ENCODE data around the gene GLB1L3. TPM values are rescaled to one million over a fixed set of nuclear protein-coding genes. Genes with fewer than 3 reads are reported as not detected.
"Not testable (repeated sequence)": the region's sequence is repeated elsewhere in the genome, so short reads cannot be mapped to it uniquely, and the experiment has no call there.

Gene GLB1L3
- total and polyA plus RNA-seq, 7 experiments from 2014 or later = 1.0 to 11.4 (median 2.5) TPM

DNA sequence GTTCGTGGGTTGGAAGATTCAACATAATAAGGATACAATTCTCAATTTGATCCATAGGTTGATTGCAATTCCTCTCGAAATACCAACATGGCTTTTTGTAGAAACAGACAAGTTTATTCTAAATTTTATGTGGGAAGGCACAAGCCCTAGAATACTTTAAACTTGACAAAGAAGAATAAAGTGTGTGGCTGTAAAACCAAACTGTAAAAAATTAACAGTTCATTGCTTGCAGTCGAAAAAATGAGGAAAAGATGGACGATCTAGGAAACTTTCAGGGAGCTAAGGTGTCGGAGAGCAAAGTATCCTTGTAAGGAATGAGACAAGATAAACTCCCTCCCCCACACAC lies 1.0 kb upstream of the GLB1L3 start:
- Histone ChIP-seq H3K27me3 (ENCODE audit: control insufficient read depth in 2 of 2, insufficient read depth in 2 of 2, low read length in 2 of 2) (no peaks in the 10 kb centered on the region), H3K27ac (ENCODE audit: low read depth, low read length) (peak overlapping the region; percentile 69), H3K9me3 (ENCODE audit: control insufficient read depth in 2 of 3, low read length in 3 of 3) (no peaks in the 10 kb centered on the region), H3K4me1 (ENCODE audit: control insufficient read depth in 2 of 2, insufficient read depth in 2 of 2, low read length in 2 of 2) (peaks cover 24 to 37% of the 10 kb centered on the region in 2 donors), H3K36me3 (ENCODE audit: control insufficient read depth in 2 of 3, insufficient read depth in 3 of 3, low read length in 3 of 3) (no peaks in the 10 kb centered on the region), H3K4me3 (ENCODE audit: low read length) (peak overlapping the region; percentile 93)
- ATAC-seq (no peak), DNase-seq (no peak)
- intact Hi-C loops (cut with micrococcal nuclease) = loop anchor here (1.0 to 5.0 kb wide), 5 partner anchors 22 to 328 kb away; partner anchors contain the start of genes ACAD8 (in 1 of the 2), IGSF9B (in 1 of the 2), JAM3 (in 1 of the 2) and THYN1 (in 1 of the 2)
- Mint-ChIP-seq H3K4me1 (peaks cover 32 to 60% (median 54%) of the 10 kb centered on the region in 7 donors), H3K27ac (peak overlapping the region; percentile 66 to 94 (median 92)), H3K27me3 (peaks cover 0 to 11% (median 4%) of the 10 kb centered on the region in 5 donors), H3K36me3 (peaks cover 0 to 27% (median 0%) of the 10 kb centered on the region in 5 donors), H3K9me3 (peaks cover 0 to 6% (median 0%) of the 10 kb centered on the region in 11 donors), H3K4me3 (peak overlapping the region; percentile 87 to 99 (median 95))
- CTCF ChIA-PET = interaction anchor here (1.3 to 1.4 kb wide), 3 partner anchors 20 to 68 kb away, joined by 3 to 7 read pairs (median 4); no protein-coding TSS in a partner anchor
- POLR2A ChIA-PET = interaction anchor here (1.2 to 3.0 kb wide), 5 partner anchors 13 to 51 kb away, joined by 4 to 22 read pairs (median 5); partner anchors contain the start of genes ACAD8, NCAPD3, THYN1 and VPS26B

- Histone ChIP-seq H3K9me3 (ENCODE audit: control insufficient read depth in 2 of 3, low read length in 3 of 3) (no peaks in the 10 kb centered on the region), H3K27me3 (ENCODE audit: control insufficient read depth in 2 of 2, insufficient read depth in 2 of 2, low read length in 2 of 2) (no peaks in the 10 kb centered on the region), H3K4me1 (ENCODE audit: control insufficient read depth in 2 of 2, insufficient read depth in 2 of 2, low read length in 2 of 2) (peaks cover 19 to 27% of the 10 kb centered on the region in 2 donors), H3K4me3 (ENCODE audit: low read length) (peak overlapping the region; percentile 93), H3K27ac (ENCODE audit: low read depth, low read length) (no peak overlapping the region), H3K36me3 (ENCODE audit: control insufficient read depth in 2 of 3, insufficient read depth in 3 of 3, low read length in 3 of 3) (no peaks in the 10 kb centered on the region)
- ATAC-seq (peak; percentile 23), DNase-seq (peak in 3 of 9 donors; percentile 5 to 50 (median 5))
- POLR2A ChIA-PET = interaction anchor here (0.7 to 3.0 kb wide), 9 partner anchors 15 to 82 kb away, joined by 3 to 22 read pairs (median 4); partner anchors contain the start of genes ACAD8, GLB1L2, NCAPD3 and THYN1
- Mint-ChIP-seq H3K4me3 (peak overlapping the region; percentile 87 to 99 (median 95)), H3K27me3 (peaks cover 0 to 11% (median 4%) of the 10 kb centered on the region in 5 donors), H3K36me3 (peaks cover 0 to 23% (median 0%) of the 10 kb centered on the region in 5 donors), H3K9me3 (peaks cover 0 to 6% (median 0%) of the 10 kb centered on the region in 11 donors), H3K27ac (peak overlapping the region in 6 of 9 donors; percentile 69 to 94 (median 93)), H3K4me1 (peaks cover 23 to 47% (median 42%) of the 10 kb centered on the region in 7 donors)
- intact Hi-C loops (cut with micrococcal nuclease) = loop anchor here (1.0 to 5.0 kb wide), 10 partner anchors 14 to 329 kb away; partner anchors contain the start of genes GLB1L2 (in 2 of the 2), ACAD8 (in 1 of the 2), IGSF9B (in 1 of the 2) and JAM3 (in 1 of the 2)
- CTCF ChIA-PET = interaction anchor here (0.8 to 1.4 kb wide), 11 partner anchors 13 to 71 kb away, joined by 3 to 7 read pairs (median 3); partner anchors contain the start of genes NCAPD3 and VPS26B
Measured at GRCh38 chr11:134276396-134277182, 410 bp downstream of the GLB1L3 start.

DNA sequence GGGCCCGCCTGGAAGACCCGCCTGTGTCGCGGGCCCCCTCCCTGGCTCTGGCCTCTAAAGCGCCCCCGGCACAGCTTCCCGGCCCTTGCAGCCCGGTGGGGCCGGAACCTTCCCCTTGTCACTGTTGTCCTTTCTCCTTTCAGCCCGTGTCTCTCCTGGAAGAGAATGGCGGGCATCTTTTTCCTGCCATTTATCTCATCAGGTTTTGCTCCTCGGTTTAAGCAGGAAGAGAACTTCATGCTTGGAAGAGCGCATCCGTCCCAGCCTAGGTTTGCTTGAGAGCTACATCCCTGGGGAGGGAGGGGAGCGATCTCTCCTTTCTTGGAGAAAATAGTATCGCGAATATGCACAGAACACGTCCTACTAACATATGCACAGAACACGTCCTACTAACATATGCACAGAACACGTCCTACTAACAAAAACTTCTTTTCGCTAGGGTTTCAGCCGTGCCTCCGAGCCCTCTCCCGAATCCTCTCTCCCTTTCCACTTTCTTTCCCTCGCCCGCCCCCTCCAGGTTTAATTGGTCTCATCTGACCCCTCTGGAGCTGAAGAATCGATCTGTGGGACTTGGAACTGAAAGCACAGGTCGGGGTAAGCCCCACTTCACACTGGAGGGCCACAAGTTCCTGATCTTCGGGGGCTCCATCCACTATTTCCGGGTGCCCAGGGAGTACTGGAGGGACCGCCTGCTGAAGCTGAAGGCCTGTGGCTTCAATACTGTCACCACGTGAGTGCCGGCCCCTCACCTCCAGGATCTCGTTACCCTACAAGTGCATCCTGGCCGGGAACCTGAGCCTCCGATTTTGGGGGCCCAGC lies 1.2 kb downstream of the GLB1L3 start:
- H3K4me3 ChIP-seq (ENCODE audit: low read length) = no peak overlapping the region
- H3K36me3 ChIP-seq (ENCODE audit: control insufficient read depth in 2 of 3, insufficient read depth in 3 of 3, low read length in 3 of 3) = no peaks in the 10 kb centered on the region
- Mint-ChIP-seq H3K4me1 (peaks cover 22 to 43% (median 39%) of the 10 kb centered on the region in 7 donors), H3K27ac (peak overlapping the region in 4 of 9 donors; percentile 62 to 89 (median 74)), H3K36me3 (peaks cover 0 to 21% (median 0%) of the 10 kb centered on the region in 5 donors), H3K4me3 (peak overlapping the region; percentile 81 to 94 (median 88)), H3K9me3 (peaks cover 0 to 6% (median 0%) of the 10 kb centered on the region in 11 donors), H3K27me3 (peaks cover 0 to 11% (median 4%) of the 10 kb centered on the region in 5 donors)
- no peaks in the 10 kb centered on the region for H3K9me3 ChIP-seq (ENCODE audit: control insufficient read depth in 2 of 3, low read length in 3 of 3)
- CTCF ChIA-PET = interaction anchor here (0.6 to 1.0 kb wide), 3 partner anchors 15 to 133 kb away, joined by 3 read pairs; partner anchors contain the start of gene NCAPD3
- peaks cover 19 to 27% of the 10 kb centered on the region in 2 donors for H3K4me1 ChIP-seq (ENCODE audit: control insufficient read depth in 2 of 2, insufficient read depth in 2 of 2, low read length in 2 of 2)
- no peaks in the 10 kb centered on the region for H3K27me3 ChIP-seq (ENCODE audit: control insufficient read depth in 2 of 2, insufficient read depth in 2 of 2, low read length in 2 of 2)
- H3K27ac ChIP-seq (ENCODE audit: low read depth, low read length) = no peak overlapping the region
- ATAC-seq (no peak), DNase-seq (no peak)
- POLR2A ChIA-PET = no interaction called here
- intact Hi-C loops (cut with micrococcal nuclease) = loop anchor here (5.0 kb wide), 4 partner anchors 35 to 330 kb away; partner anchors contain the start of genes IGSF9B (in 1 of the 2) and JAM3 (in 1 of the 2)

DNA sequence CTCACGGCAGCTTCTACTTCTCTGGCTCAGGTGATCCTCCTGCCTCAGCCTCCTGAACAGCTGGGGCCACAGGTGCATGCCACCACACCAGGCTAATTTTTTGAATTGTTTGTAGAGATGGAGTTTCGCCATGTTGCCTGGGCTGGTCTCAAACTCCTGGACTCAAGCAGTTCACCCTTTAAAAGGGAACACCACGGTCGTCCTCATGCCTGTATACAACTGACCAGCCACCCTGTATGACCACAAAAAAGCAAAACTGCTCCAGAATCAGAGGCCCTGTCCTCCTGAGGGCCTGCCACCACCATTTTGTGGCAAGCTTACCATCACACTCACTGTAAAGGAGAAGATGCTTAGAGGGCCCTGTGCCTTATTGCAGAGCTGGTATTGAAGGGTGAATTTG lies 2.2 kb downstream of the GLB1L3 start:
- H3K27ac Mint-ChIP-seq = no peak overlapping the region
- H3K27me3 Mint-ChIP-seq = peaks cover 0 to 11% (median 4%) of the 10 kb centered on the region in 5 donors
- CTCF ChIA-PET = interaction anchor here (1.7 kb wide), 1 partner anchor 16 kb away, joined by 4 read pairs; no protein-coding TSS in a partner anchor
- Histone ChIP-seq H3K27me3 (ENCODE audit: control insufficient read depth in 2 of 2, insufficient read depth in 2 of 2, low read length in 2 of 2) (no peaks in the 10 kb centered on the region), H3K27ac (ENCODE audit: low read depth, low read length) (no peak overlapping the region), H3K4me1 (ENCODE audit: control insufficient read depth in 2 of 2, insufficient read depth in 2 of 2, low read length in 2 of 2) (peaks cover 18 to 20% of the 10 kb centered on the region in 2 donors), H3K36me3 (ENCODE audit: control insufficient read depth in 2 of 3, insufficient read depth in 3 of 3, low read length in 3 of 3) (no peaks in the 10 kb centered on the region), H3K9me3 (ENCODE audit: control insufficient read depth in 2 of 3, low read length in 3 of 3) (no peaks in the 10 kb centered on the region), H3K4me3 (ENCODE audit: low read length) (no peak overlapping the region)
- peaks cover 0 to 21% (median 0%) of the 10 kb centered on the region in 5 donors for H3K36me3 Mint-ChIP-seq
- POLR2A ChIA-PET = interaction anchor here (2.1 kb wide), 1 partner anchor 54 kb away, joined by 5 read pairs; the partner anchor contains the start of gene VPS26B
- peaks cover 16 to 34% (median 30%) of the 10 kb centered on the region in 7 donors for H3K4me1 Mint-ChIP-seq
- intact Hi-C loops (cut with micrococcal nuclease) = loop anchor here (5.0 kb wide), 4 partner anchors 36 to 331 kb away; partner anchors contain the start of genes IGSF9B (in 1 of the 2) and JAM3 (in 1 of the 2)
- DNase-seq (no peak), ATAC-seq (no peak)
- peaks cover 0 to 6% (median 0%) of the 10 kb centered on the region in 11 donors for H3K9me3 Mint-ChIP-seq
- no peak overlapping the region for H3K4me3 Mint-ChIP-seq

- CTCF ChIA-PET; H3K9me3 ChIP-seq (ENCODE audit: control insufficient read depth in 2 of 3, low read length in 3 of 3): not testable (repeated sequence)
Measured at GRCh38 chr11:134281635-134282034, 5.5 kb downstream of the GLB1L3 start.

More at GRCh38 chr11:134281635-134282034, 5.5 kb downstream of the GLB1L3 start:
- H3K4me1 Mint-ChIP-seq = peaks cover 0 to 15% (median 5%) of the 10 kb centered on the region in 7 donors
- H3K4me3 Mint-ChIP-seq; POLR2A ChIA-PET; H3K27ac ChIP-seq (ENCODE audit: low read depth, low read length); H3K4me1 ChIP-seq (ENCODE audit: control insufficient read depth in 2 of 2, insufficient read depth in 2 of 2, low read length in 2 of 2); H3K27me3 ChIP-seq (ENCODE audit: control insufficient read depth in 2 of 2, insufficient read depth in 2 of 2, low read length in 2 of 2); DNase-seq; intact Hi-C loops (cut with micrococcal nuclease); ATAC-seq; H3K4me3 ChIP-seq (ENCODE audit: low read length); H3K36me3 ChIP-seq (ENCODE audit: control insufficient read depth in 2 of 3, insufficient read depth in 3 of 3, low read length in 3 of 3); H3K27me3 Mint-ChIP-seq; H3K27ac Mint-ChIP-seq; H3K9me3 Mint-ChIP-seq: not testable (repeated sequence)
- H3K36me3 Mint-ChIP-seq = peaks cover 0 to 18% (median 0%) of the 10 kb centered on the region in 5 donors
